ENCODE results near the gene CD300E.
"Not testable (repeated sequence)": the region's sequence is repeated elsewhere in the genome, so short reads cannot be mapped to it uniquely, and the experiment has no call there.

The CD300E gene

GRCh38 chr17:74633326-74633725 lies 9.8 kb upstream of the CD300E start:
- DNase-seq, result no peak

GRCh38 chr17:74632617-74633016 lies 9.1 kb upstream of the CD300E start:
- no peak for DNase-seq

GRCh38 chr17:74631468-74632450 lies 8.2 kb upstream of the CD300E start:
- no peak for DNase-seq

- not testable (repeated sequence) for DNase-seq
Observed at GRCh38 chr17:74630251-74630650, 6.7 kb upstream of the CD300E start.

GRCh38 chr17:74625661-74626060 lies 2.1 kb upstream of the CD300E start:
- no peak for DNase-seq

- no peak for DNase-seq
Observed at GRCh38 chr17:74624131-74624530, 593 bp upstream of the CD300E start.

GRCh38 chr17:74619077-74619673 lies 4.4 kb downstream of the CD300E start:
- DNase-seq, result no peak

- DNase-seq, result no peak
Observed at GRCh38 chr17:74618451-74618850, 5.1 kb downstream of the CD300E start.

GRCh38 chr17:74616696-74617095 lies 6.8 kb downstream of the CD300E start:
- DNase-seq, result no peak

- DNase-seq, result no peak
Observed at GRCh38 chr17:74612046-74612445, 11.5 kb downstream of the CD300E start.

GRCh38 chr17:74610108-74610507 lies 13.4 kb downstream of the CD300E start:
- no peak for DNase-seq

- no peak for DNase-seq
Observed at GRCh38 chr17:74608511-74608910, 15.0 kb downstream of the CD300E start.

- no peak for DNase-seq
Observed at GRCh38 chr17:74607221-74607620, 16.3 kb downstream of the CD300E start.

GRCh38 chr17:74606050-74606449 lies 17.5 kb downstream of the CD300E start:
- no peak for DNase-seq

- no peak for DNase-seq
Observed at GRCh38 chr17:74605361-74605760, 18.2 kb downstream of the CD300E start.

- DNase-seq, result no peak
Observed at GRCh38 chr17:74604761-74605160, 18.8 kb downstream of the CD300E start.

GRCh38 chr17:74604200-74604599 lies 19.3 kb downstream of the CD300E start:
- no peak for DNase-seq

GRCh38 chr17:74603746-74604145 lies 19.8 kb downstream of the CD300E start:
- no peak for DNase-seq

- no peak for DNase-seq
Observed at GRCh38 chr17:74603037-74603635, 20.4 kb downstream of the CD300E start.

GRCh38 chr17:74601944-74602572 lies 21.5 kb downstream of the CD300E start:
- DNase-seq, result peak; percentile 47

GRCh38 chr17:74599448-74599939 lies 24.0 kb downstream of the CD300E start:
- DNase-seq, result no peak

- no peak for DNase-seq
Observed at GRCh38 chr17:74599023-74599399, 24.5 kb downstream of the CD300E start.

GRCh38 chr17:74598346-74599022 lies 25.1 kb downstream of the CD300E start:
- DNase-seq, result no peak
